Esophagus muscularis mucosa (tissue), 4 donors: ENCODE measurements around the gene BRD1. TPM values are rescaled to one million over a fixed set of nuclear protein-coding genes. Genes with fewer than 3 reads are reported as not detected.
"Not testable (repeated sequence)": the region's sequence is repeated elsewhere in the genome, so short reads cannot be mapped to it uniquely, and the experiment has no call there.

Experiments used
- DNase-seq: peaks from one replicate; pipeline ENCODE4 v3.0.0-alpha.2; 2017; ENCODE audit errors: extremely low spot score
- H3K27ac ChIP-seq, 4 donors: fragments of 200-600 bp; sonication (generic); replicated peaks in 1 of 4; 1 replicate in 3 of 4; 2 replicates in 1 of 4; pipeline ENCODE4 v1.5.1; 2016 to 2019; ENCODE audit warnings: mild to moderate bottlenecking in 1 of 4
- H3K27me3 ChIP-seq, 4 donors: fragments of 200-600 bp; sonication (generic); one replicate each; pipeline versions ENCODE4 v1.5.1 to v1.6.0; 2016 to 2019
- H3K36me3 ChIP-seq, 4 donors: fragments of 200-600 bp; sonication (generic); one replicate each; pipeline ENCODE4 v1.5.1; 2016 to 2019
- H3K4me1 ChIP-seq, 4 donors: fragments of 200-600 bp; sonication (generic); one replicate each; pipeline ENCODE4 v1.5.1; 2016 to 2019
- H3K4me3 ChIP-seq, 4 donors: fragments of 200-600 bp; sonication (generic); 1 replicate in 2 of 4; 2 replicates in 2 of 4; pipeline ENCODE4 v1.5.1; 2016 to 2019; ENCODE audit warnings: mild to moderate bottlenecking in 4 of 4, moderate library complexity in 1 of 4
- H3K9me3 ChIP-seq, 4 donors: fragments of 200-600 bp; sonication (generic); 1 replicate in 3 of 4; 2 replicates in 1 of 4; pipeline ENCODE4 v1.5.1; 2016 to 2019
- EP300 ChIP-seq: sonication (generic); formaldehyde crosslinking; IDR thresholded peaks from one replicate; pipeline ENCODE4 v1.6.1; 2017; ENCODE audit warnings: antibody characterized with exemption
- POLR2A ChIP-seq: fragments of 450-650 bp; IDR thresholded peaks from one replicate; pipeline ENCODE4 v1.6.1; 2017; ENCODE audit warnings: antibody characterized with exemption, moderate library complexity, mild to moderate bottlenecking, low read depth
- POLR2AphosphoS5 ChIP-seq, 2 donors: sonication (generic); formaldehyde crosslinking; IDR thresholded peaks; one replicate each; pipeline ENCODE4 v1.6.1; 2017; ENCODE audit warnings: antibody characterized with exemption in 2 of 2
- WGBS: methylation state at CpG from one replicate; pipeline ENCODE4 v1.1.5; 2018; 5-methylcytosine and 5-hydroxymethylcytosine counted together
- intact Hi-C: fragments of 100-400 bp; cut with DNase I; formaldehyde crosslinking; loops from one replicate; pipeline ENCODE4 v1.15.1; 2023
- total RNA-seq, 4 donors: library from RNA; depleted of rRNA; stranded (reverse); fragments of >200 nt; gene quantifications; one replicate each; pipeline versions ENCODE4 v1.1.0 to v1.2.1, GENCODE V29; 2016
- TF ChIP-seq, protein P1 (sequence below), 3 experiments: fragments of 200-600 bp in 2 of 3; fragments of 450-650 bp in 1 of 3; sonication (generic) in 2 of 3; IDR thresholded peaks; one replicate each; pipeline ENCODE4 v1.5.1; 2017 to 2019; ENCODE audit warnings: antibody characterized with exemption in 3 of 3, mild to moderate bottlenecking in 2 of 3, moderate library complexity in 1 of 3

The BRD1 gene
- total RNA-seq, 4 donors from 2014 or later = 36.5 to 54.1 (median 51.4) TPM

DNA sequence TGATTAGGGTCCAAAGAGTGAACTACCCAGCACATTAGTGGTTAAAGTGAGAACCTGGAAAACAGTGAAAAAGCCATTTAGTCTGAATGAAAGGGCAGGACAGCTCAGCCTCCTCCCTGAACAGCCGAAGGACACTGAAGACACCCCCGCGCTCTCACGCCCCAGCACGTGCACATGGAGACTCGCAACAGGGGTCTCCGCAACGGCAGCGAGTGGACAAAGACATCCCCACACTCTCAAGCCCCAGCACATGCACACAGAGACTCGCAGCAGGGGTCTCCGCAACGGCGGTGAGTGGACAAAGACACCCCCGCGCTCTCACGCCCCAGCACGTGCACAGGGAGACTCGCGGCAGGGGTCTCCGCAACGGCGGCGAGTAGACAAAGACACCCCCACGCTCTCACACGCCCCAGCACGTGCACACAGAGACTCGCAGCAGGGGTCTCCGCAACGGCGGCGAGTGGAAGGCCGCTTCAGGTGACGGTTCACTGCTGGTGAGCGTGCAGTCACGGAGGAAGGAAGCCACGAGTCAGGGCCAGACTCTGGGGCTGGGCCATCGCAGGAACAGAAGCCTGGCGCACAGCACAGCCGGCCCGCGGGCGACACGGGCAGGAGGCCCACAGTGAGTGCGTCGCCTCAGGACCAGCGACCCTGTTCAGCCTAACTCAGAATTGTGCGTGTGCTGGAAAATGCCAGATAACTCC lies 43.6 kb downstream of the BRD1 start:
- Histone ChIP-seq H3K4me3 (no peak overlapping the region), H3K36me3 (peaks cover 26 to 87% (median 65%) of the 10 kb centered on the region in 4 donors), H3K27me3 (no peaks in the 10 kb centered on the region), H3K9me3 (no peaks in the 10 kb centered on the region), H3K4me1 (peaks cover 45 to 84% (median 66%) of the 10 kb centered on the region in 4 donors), H3K27ac (no peak overlapping the region)
- TF ChIP-seq POLR2AphosphoS5 (IDR thresholded peaks at IDR 0.05) (no peak), POLR2A (no peak), EP300 (no peak)
- TF ChIP-seq, protein P1, sequence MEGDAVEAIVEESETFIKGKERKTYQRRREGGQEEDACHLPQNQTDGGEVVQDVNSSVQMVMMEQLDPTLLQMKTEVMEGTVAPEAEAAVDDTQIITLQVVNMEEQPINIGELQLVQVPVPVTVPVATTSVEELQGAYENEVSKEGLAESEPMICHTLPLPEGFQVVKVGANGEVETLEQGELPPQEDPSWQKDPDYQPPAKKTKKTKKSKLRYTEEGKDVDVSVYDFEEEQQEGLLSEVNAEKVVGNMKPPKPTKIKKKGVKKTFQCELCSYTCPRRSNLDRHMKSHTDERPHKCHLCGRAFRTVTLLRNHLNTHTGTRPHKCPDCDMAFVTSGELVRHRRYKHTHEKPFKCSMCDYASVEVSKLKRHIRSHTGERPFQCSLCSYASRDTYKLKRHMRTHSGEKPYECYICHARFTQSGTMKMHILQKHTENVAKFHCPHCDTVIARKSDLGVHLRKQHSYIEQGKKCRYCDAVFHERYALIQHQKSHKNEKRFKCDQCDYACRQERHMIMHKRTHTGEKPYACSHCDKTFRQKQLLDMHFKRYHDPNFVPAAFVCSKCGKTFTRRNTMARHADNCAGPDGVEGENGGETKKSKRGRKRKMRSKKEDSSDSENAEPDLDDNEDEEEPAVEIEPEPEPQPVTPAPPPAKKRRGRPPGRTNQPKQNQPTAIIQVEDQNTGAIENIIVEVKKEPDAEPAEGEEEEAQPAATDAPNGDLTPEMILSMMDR (IDR thresholded peaks at IDR 0.05) = no peak
- WGBS = 92% methylated on average over 47 of the region's 47 CpGs
- intact Hi-C loops = no loop called here
- DNase-seq = no peak

DNA sequence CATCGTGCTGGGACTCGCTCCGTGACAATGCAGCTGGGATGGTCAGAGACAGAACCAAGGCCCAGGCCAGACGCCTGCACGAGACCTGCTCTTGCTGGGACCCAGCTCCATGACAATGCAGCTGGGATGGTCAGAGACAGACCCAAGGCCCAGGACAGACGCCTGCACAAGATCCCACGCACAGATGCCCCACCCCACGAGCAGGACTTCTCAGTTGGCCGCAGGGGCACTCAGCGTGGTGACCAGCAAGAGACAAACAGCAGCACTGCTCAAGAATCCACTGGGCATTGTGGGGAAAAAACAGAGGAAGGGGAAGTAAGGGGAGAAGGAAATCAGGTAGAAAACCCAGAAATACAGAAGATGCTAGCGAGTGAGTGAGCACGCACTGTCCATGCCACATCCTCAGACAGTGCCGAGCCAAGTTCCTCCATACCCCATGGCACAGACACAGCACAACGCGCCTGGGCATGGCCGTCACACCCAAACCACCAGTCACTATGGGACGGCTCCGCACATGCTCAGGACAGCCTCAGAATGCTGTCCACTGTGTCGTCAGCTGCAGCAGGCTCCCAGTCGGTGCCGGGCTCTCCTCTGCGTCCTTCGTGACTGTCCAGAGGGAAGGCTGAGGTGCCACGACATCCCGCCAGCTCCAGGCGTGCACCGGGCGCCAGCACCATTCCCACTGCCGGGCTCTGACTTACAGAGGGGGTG lies 44.5 kb downstream of the BRD1 start:
- no peak for TF ChIP-seq EP300
- no peak for TF ChIP-seq POLR2A
- no peak for TF ChIP-seq POLR2AphosphoS5 (IDR thresholded peaks at IDR 0.05)
- TF ChIP-seq, protein P1 (IDR thresholded peaks at IDR 0.05) = no peak
- no peak for DNase-seq
- peaks cover 26 to 90% (median 65%) of the 10 kb centered on the region in 4 donors for H3K36me3 ChIP-seq
- intact Hi-C loops = no loop called here
- no peaks in the 10 kb centered on the region for H3K27me3 ChIP-seq
- H3K27ac ChIP-seq = no peak overlapping the region
- H3K9me3 ChIP-seq = no peaks in the 10 kb centered on the region
- H3K4me3 ChIP-seq = no peak overlapping the region
- peaks cover 36 to 77% (median 58%) of the 10 kb centered on the region in 4 donors for H3K4me1 ChIP-seq
- 93% methylated on average over 17 of the region's 29 CpGs for WGBS

DNA sequence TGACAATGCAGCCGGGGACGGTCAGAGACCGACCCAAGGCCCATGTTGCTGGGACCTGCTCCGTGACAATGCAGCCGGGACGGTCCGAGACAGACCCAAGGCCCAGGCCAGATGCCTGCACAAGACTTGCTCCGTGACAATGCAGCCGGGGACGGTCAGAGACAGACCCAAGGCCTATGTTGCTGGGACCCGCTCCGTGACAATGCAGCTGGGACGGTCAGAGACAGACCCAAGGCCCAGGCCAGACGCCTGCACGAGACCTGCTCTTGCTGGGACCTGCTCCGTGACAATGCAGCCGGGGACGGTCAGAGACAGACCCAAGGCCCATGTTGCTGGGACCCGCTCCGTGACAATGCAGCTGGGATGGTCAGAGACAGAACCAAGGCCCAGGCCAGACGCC lies 45.8 kb downstream of the BRD1 start:
- H3K27ac ChIP-seq, H3K9me3 ChIP-seq, H3K4me3 ChIP-seq, intact Hi-C loops, DNase-seq, H3K27me3 ChIP-seq: not testable (repeated sequence)
- peaks cover 25 to 91% (median 66%) of the 10 kb centered on the region in 4 donors for H3K36me3 ChIP-seq
- peaks cover 32 to 64% (median 47%) of the 10 kb centered on the region in 4 donors for H3K4me1 ChIP-seq
- 95% methylated on average over 17 of the region's 21 CpGs for WGBS

DNA sequence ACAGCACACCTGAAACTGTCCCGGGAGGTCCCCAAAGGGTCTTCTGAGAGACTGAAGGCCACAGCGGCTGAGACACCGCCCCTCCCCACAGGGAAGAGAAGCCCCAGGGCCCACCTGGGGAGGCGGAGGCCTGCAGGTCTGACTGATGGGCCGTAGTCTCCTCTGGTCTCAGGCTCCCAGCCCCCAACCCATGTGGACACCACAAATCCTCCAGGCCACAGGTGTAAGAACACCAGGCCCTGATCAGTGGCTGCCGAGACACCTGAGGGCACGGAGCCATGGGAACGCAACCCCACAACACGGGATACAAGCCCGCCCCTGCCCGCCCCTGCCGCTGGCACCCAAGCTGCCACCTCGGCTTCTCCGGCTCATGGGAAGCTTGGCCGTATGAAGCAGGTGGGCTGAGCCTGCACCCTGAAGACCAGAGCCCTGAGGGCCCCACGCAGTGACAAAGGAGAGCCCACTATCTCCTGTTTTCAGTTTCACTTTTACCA lies 46.3 kb downstream of the BRD1 start:
- intact Hi-C loops = no loop called here
- Histone ChIP-seq H3K36me3 (peaks cover 27 to 91% (median 66%) of the 10 kb centered on the region in 4 donors), H3K27me3 (no peaks in the 10 kb centered on the region)

More for the DNA sequence above, 46.3 kb downstream of the BRD1 start:
- TF ChIP-seq, protein P1 (IDR thresholded peaks at IDR 0.05) = no peak
- Histone ChIP-seq H3K4me1 (peaks cover 28 to 58% (median 41%) of the 10 kb centered on the region in 4 donors), H3K9me3 (no peaks in the 10 kb centered on the region), H3K27ac (no peak overlapping the region), H3K4me3 (no peak overlapping the region)
- DNase-seq = no peak
- WGBS = 96% methylated on average over 13 of the region's 16 CpGs
